Mucosa of stomach (tissue), 1 donor: Measurements from ENCODE around the gene PCED1B.
"Not testable (repeated sequence)": the region's sequence is repeated elsewhere in the genome, so short reads cannot be mapped to it uniquely, and the experiment has no call there.

Experiments used
- H3K27me3 ChIP-seq: one replicate; pipeline ENCODE4 v1.7.0; 2013; ENCODE audit warnings: mild to moderate bottlenecking, low read length; ENCODE audit not compliant: control insufficient read depth, insufficient read depth
- H3K36me3 ChIP-seq: one replicate; pipeline ENCODE4 v1.7.0; 2013; ENCODE audit warnings: low read length; ENCODE audit not compliant: control insufficient read depth, insufficient read depth
- H3K4me1 ChIP-seq: one replicate; pipeline ENCODE4 v1.7.0; 2013; ENCODE audit warnings: mild to moderate bottlenecking, low read length; ENCODE audit not compliant: control insufficient read depth, insufficient read depth
- H3K4me3 ChIP-seq: one replicate; pipeline ENCODE4 v1.7.0; 2013; ENCODE audit warnings: low read length
- H3K9ac ChIP-seq: one replicate; pipeline ENCODE4 v1.7.0; 2013; ENCODE audit warnings: mild to moderate bottlenecking, low read length, moderate library complexity
- H3K9me3 ChIP-seq: one replicate; pipeline ENCODE4 v1.7.0; 2013; ENCODE audit warnings: mild to moderate bottlenecking, low read length, moderate library complexity; ENCODE audit not compliant: control insufficient read depth
- donor health status: Pancreatic carcinoma.

PCED1B gene

DNA sequence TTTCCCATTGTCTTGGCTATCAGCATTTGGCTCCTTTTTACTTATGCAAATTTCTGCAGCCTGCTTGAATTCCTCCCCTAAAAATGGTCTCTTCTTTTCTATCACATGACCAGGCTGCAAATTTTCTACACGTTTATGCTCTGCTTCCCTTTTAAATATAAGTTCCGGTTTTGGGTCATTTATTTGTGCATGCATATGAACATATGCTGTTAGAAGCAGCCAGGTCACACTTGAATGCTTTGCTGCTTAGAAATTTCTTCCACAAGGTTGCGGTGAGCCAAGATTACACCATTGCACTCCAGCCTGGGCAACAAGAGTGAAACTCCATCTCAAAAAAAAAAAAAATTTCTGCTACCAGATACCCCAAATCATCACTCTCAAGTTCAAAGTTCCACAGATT lies 28.1 kb upstream of the PCED1B start:
- not testable (repeated sequence) for H3K27me3 ChIP-seq, H3K4me1 ChIP-seq, H3K9ac ChIP-seq, H3K4me3 ChIP-seq, H3K9me3 ChIP-seq, H3K36me3 ChIP-seq

DNA sequence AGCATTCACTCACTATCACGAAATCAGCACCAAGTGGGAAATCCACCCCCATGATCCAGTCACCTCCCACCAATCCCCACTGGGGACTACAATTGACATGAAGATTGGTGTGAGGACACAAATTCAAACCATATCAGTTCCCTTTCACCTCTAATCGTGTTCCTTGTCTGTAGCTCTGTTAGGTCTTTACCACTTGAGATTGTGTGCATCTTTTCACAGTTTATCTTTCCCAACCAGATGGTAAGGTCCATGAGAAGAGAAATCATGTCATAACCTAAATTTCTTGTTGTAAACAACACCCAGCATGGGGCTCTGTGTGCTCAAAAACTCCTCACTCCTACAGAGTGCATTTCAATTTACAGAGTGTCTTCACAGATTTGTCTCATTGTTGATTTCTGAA lies 27.1 kb upstream of the PCED1B start:
- H3K27me3 ChIP-seq, result no peaks in the 10 kb centered on the region
- H3K9ac ChIP-seq, result no peak overlapping the region
- H3K4me1 ChIP-seq, result no peaks in the 10 kb centered on the region
- H3K9me3 ChIP-seq, result peaks cover 10% of the 10 kb centered on the region
- no peak overlapping the region for H3K4me3 ChIP-seq
- H3K36me3 ChIP-seq, result no peaks in the 10 kb centered on the region

DNA sequence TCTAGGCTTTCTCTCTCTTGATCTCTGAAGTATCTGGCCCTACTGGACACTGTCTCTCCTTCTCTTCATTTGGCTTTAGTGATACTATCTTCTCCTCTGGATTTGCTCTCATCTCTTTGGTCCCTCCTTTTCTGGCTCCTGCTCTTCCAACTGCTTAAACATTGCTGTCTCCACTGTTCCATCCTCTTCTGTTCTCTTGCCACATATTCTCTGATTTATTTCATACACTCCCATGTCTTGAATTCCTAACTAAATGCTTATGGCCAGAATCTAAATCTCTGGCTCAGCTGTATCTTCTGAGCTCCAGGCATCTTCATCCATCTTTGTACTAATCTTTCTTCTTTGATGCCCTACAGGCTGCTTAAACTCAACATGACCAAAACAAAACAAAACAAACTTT lies 25.5 kb upstream of the PCED1B start:
- H3K9me3 ChIP-seq, result peaks cover 10% of the 10 kb centered on the region
- H3K27me3 ChIP-seq, result no peaks in the 10 kb centered on the region
- H3K4me3 ChIP-seq, result no peak overlapping the region
- no peaks in the 10 kb centered on the region for H3K4me1 ChIP-seq
- no peak overlapping the region for H3K9ac ChIP-seq
- H3K36me3 ChIP-seq, result no peaks in the 10 kb centered on the region

DNA sequence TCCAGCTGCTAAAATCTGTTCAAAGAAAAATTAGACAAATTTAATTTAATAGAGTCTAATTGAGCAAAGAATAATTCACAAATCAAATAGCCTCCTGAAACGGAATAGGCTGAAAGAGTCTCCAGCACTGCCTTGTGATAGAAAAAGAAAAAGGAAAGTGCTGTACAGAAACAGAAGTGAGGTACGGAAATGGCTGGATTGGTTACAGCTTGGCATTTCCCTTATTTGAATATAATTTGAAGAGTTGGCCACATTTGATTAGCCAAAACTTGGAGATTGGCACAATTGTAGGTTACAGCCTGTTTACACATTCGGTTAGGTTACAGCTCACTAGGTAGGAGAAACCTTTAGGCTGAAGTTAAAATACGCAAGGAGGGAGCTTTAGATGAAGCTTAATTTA lies 24.8 kb upstream of the PCED1B start:
- Histone ChIP-seq H3K9ac (no peak overlapping the region), H3K4me3 (no peak overlapping the region), H3K36me3 (no peaks in the 10 kb centered on the region), H3K27me3 (no peaks in the 10 kb centered on the region), H3K4me1 (no peaks in the 10 kb centered on the region), H3K9me3 (peaks cover 10% of the 10 kb centered on the region)

- H3K36me3 ChIP-seq, H3K9me3 ChIP-seq, H3K9ac ChIP-seq, H3K4me1 ChIP-seq, H3K27me3 ChIP-seq, H3K4me3 ChIP-seq: not testable (repeated sequence)
Measured at GRCh38 chr12:47055856-47056255, 23.6 kb upstream of the PCED1B start.

DNA sequence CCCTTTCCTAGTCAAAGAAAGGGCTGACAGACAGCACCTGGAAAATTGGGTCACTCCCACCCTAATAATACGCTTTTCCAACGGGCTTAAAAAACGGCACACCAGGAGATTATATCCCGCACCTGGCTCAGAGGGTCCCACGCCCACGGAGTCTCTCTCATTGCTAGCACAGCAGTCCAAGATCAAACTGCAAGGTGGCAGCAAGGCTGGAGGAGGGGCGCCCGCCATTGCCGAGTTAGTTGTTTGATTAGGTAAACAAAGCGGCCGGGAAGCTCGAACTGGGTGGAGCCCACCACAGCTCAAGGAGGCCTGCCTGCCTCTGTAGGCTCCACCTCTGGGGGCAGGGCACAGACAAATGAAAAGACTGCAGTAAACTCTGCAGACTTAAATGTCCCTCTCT lies 22.5 kb upstream of the PCED1B start:
- not testable (repeated sequence) for H3K4me3 ChIP-seq, H3K27me3 ChIP-seq, H3K9ac ChIP-seq, H3K36me3 ChIP-seq, H3K9me3 ChIP-seq, H3K4me1 ChIP-seq

DNA sequence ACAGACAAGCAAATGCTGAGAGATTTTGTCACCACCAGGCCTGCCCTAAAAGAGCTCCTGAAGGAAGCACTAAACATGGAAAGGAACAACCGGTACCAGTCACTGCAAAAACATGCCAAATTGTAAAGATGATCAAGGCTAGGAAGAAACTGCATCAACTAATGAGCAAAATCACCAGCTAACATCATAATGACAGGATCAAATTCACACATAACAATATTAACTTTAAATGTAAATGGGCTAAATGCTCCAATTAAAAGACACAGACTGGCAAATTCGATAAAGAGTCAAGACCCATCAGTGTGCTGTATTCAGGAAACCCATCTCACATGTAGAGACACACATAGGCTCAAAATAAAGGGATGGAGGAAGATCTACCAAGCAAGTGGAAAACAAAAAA lies 20.8 kb upstream of the PCED1B start:
- not testable (repeated sequence) for H3K9me3 ChIP-seq

DNA sequence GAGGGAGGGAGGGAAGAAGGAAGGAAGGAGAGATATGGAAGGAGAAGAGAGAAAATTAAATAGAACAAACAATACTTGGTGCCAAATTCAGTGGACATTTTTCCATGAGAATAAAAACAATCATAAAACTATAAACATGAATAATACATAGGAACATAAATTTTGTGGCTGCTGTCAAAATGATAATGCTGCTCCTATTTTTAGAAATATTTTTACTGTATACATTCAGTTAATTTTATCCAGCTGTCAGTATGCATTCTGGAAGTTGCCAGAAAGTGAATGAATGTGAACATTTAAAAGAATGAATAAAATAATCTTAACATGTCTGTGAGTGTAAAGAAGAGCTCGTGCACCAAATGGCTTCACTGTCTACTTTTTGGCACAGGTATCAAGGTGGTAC lies 13.9 kb upstream of the PCED1B start:
- H3K9me3 ChIP-seq, result no peaks in the 10 kb centered on the region
- H3K4me1 ChIP-seq, result no peaks in the 10 kb centered on the region
- no peaks in the 10 kb centered on the region for H3K27me3 ChIP-seq
- H3K9ac ChIP-seq, result no peak overlapping the region
- H3K4me3 ChIP-seq, result no peak overlapping the region
- H3K36me3 ChIP-seq, result no peaks in the 10 kb centered on the region

More for the DNA sequence above, 20.8 kb upstream of the PCED1B start:
- not testable (repeated sequence) for H3K27me3 ChIP-seq, H3K4me1 ChIP-seq, H3K4me3 ChIP-seq, H3K36me3 ChIP-seq, H3K9ac ChIP-seq

DNA sequence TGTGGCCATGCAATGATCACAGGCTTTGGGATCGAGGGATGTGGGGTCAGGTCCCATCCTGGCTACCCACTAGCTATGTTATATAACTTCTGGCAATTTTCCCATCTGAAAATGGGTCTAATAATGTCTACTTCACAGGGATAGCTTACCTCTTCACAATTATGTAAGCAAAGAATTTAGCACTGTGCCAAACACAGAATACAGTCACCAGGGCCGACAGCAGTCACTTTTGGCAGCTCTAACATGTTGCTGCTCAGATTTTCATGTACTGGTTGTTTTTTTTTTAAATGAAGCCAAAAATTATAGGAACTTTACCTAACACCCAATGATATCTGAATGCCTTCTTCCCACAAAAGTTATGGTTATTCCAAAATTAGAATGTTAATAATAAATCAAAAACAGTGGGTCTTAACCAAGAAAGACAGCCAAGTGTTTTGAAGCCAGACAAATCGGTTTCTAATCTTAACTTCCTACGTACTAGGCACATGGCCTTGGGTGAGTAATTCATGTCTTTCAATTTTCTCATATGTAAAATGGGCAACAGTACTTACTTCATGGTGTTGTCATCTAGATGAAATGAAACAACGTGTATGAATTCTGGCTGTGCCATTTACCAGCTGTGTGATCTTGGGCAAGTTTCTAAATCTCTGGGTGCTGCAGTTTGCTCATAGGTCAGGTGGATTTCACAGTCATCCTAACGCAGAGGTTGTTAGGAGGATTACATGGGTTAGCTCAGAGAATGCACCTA lies 13.0 kb upstream of the PCED1B start:
- no peaks in the 10 kb centered on the region for H3K4me1 ChIP-seq
- no peak overlapping the region for H3K9ac ChIP-seq

GRCh38 chr12:47067176-47067575 lies 12.2 kb upstream of the PCED1B start:
- Histone ChIP-seq H3K4me1 (no peaks in the 10 kb centered on the region), H3K36me3 (no peaks in the 10 kb centered on the region), H3K4me3 (no peak overlapping the region), H3K9me3 (no peaks in the 10 kb centered on the region), H3K9ac (no peak overlapping the region), H3K27me3 (no peaks in the 10 kb centered on the region)

More for the DNA sequence above, 13.0 kb upstream of the PCED1B start:
- no peaks in the 10 kb centered on the region for H3K36me3 ChIP-seq
- H3K27me3 ChIP-seq, result no peaks in the 10 kb centered on the region
- no peaks in the 10 kb centered on the region for H3K9me3 ChIP-seq
- no peak overlapping the region for H3K4me3 ChIP-seq

GRCh38 chr12:47067771-47068431 lies 11.5 kb upstream of the PCED1B start:
- no peaks in the 10 kb centered on the region for H3K36me3 ChIP-seq
- no peaks in the 10 kb centered on the region for H3K27me3 ChIP-seq
- H3K9ac ChIP-seq, result no peak overlapping the region
- H3K4me1 ChIP-seq, result no peaks in the 10 kb centered on the region
- no peaks in the 10 kb centered on the region for H3K9me3 ChIP-seq
- H3K4me3 ChIP-seq, result no peak overlapping the region

GRCh38 chr12:47068539-47068938 lies 10.9 kb upstream of the PCED1B start:
- Histone ChIP-seq H3K27me3 (no peaks in the 10 kb centered on the region), H3K4me3 (no peak overlapping the region), H3K36me3 (no peaks in the 10 kb centered on the region), H3K4me1 (no peaks in the 10 kb centered on the region), H3K9me3 (no peaks in the 10 kb centered on the region), H3K9ac (no peak overlapping the region)
